OCI-LY1 (cell line): ENCODE results near the gene TRIO.

Source experiments
- EZH2 ChIP-seq: fragments of 200-600 bp; sonication (generic), shearing (Covaris generic); IDR thresholded peaks from 2 replicates; pipeline ENCODE4 v1.8.0; 2017; ENCODE audit warnings: borderline replicate concordance, mixed run types, mild to moderate bottlenecking, antibody characterized with exemption, low read length, moderate library complexity, mixed read lengths
- TF ChIP-seq, protein P1 (sequence below): fragments of 200-600 bp; sonication (generic), shearing (Covaris generic); IDR thresholded peaks from 2 replicates; pipeline ENCODE4 v1.5.1; 2017; ENCODE audit warnings: mild to moderate bottlenecking, antibody characterized with exemption, low read length, moderate library complexity, mixed read lengths

DNA sequence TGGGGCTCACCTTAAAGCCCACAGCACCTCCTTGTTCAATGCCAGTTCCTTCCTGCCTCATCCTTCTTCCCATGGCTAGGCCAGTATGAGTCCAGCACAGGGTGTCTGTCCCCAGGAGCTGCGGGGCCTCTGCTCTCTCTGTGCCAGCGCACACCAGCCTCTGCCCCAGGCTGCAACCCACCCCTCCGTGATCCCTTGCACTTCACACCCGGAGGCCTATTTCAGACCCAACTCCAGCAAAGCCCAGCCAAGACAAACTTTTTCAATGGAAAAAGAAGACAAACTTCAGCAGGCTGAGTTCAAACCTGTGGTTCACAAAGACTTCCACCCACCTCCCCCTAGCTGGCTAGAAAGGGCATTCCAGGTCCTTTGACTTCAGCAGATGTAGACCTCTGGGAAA is 382.3 kb downstream of the TRIO start:
- TF ChIP-seq EZH2 = no peak
- TF ChIP-seq, protein P1, sequence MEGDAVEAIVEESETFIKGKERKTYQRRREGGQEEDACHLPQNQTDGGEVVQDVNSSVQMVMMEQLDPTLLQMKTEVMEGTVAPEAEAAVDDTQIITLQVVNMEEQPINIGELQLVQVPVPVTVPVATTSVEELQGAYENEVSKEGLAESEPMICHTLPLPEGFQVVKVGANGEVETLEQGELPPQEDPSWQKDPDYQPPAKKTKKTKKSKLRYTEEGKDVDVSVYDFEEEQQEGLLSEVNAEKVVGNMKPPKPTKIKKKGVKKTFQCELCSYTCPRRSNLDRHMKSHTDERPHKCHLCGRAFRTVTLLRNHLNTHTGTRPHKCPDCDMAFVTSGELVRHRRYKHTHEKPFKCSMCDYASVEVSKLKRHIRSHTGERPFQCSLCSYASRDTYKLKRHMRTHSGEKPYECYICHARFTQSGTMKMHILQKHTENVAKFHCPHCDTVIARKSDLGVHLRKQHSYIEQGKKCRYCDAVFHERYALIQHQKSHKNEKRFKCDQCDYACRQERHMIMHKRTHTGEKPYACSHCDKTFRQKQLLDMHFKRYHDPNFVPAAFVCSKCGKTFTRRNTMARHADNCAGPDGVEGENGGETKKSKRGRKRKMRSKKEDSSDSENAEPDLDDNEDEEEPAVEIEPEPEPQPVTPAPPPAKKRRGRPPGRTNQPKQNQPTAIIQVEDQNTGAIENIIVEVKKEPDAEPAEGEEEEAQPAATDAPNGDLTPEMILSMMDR = no peak
